Smooth muscle cell (in vitro differentiated cells): ENCODE data around the gene RPS6KA4. TPM values are rescaled to one million over a fixed set of nuclear protein-coding genes. Genes with fewer than 3 reads are reported as not detected.

Source experiments
- DNase-seq: peaks from one replicate; lab custom pipeline; 2025; ENCODE audit not compliant: unreplicated experiment; lab: John Stamatoyannopoulos, UW
- H2AFZ ChIP-seq: fragments of 200-600 bp; sonication (generic); 2 replicates; pipeline ENCODE4 v1.6.0; 2016; ENCODE audit warnings: antibody characterized with exemption, low read depth, mild to moderate bottlenecking
- H3F3A ChIP-seq: fragments of 200-600 bp; sonication (generic); 2 replicates; pipeline ENCODE4 v1.6.0; 2017; ENCODE audit warnings: antibody characterized with exemption, low read depth
- H3K27ac ChIP-seq: fragments of 200-600 bp; sonication (generic); 2 replicates; pipeline ENCODE4 v1.5.1; 2016; ENCODE audit warnings: low read depth, mild to moderate bottlenecking
- H3K27me3 ChIP-seq: fragments of 200-600 bp; sonication (generic); 2 replicates; pipeline ENCODE4 v1.6.1; 2016; ENCODE audit warnings: low read depth, mild to moderate bottlenecking
- H3K36me3 ChIP-seq: fragments of 200-600 bp; sonication (generic); 2 replicates; pipeline ENCODE4 v1.5.1; 2016; ENCODE audit warnings: low read depth
- H3K4me1 ChIP-seq: fragments of 200-600 bp; sonication (generic); 2 replicates; pipeline ENCODE4 v1.5.1; 2016; ENCODE audit warnings: low read depth
- H3K4me2 ChIP-seq: fragments of 200-600 bp; sonication (generic); 2 replicates; pipeline ENCODE4 v1.6.0; 2016; ENCODE audit warnings: mild to moderate bottlenecking
- H3K4me3 ChIP-seq: fragments of 200-600 bp; sonication (generic); 2 replicates; pipeline ENCODE4 v1.5.1; 2016; ENCODE audit warnings: mild to moderate bottlenecking
- H3K79me2 ChIP-seq: fragments of 200-600 bp; sonication (generic); 2 replicates; pipeline ENCODE4 v1.6.0; 2016; ENCODE audit warnings: low read depth, mild to moderate bottlenecking
- H3K9ac ChIP-seq: fragments of 200-600 bp; sonication (generic); 2 replicates; pipeline ENCODE4 v1.6.0; 2016; ENCODE audit warnings: low read depth
- H3K9me3 ChIP-seq: fragments of 200-600 bp; sonication (generic); replicated peaks from 2 replicates; pipeline ENCODE4 v1.5.1; 2016; ENCODE audit warnings: low read depth
- H4K20me1 ChIP-seq: fragments of 200-600 bp; sonication (generic); 2 replicates; pipeline ENCODE4 v1.6.0; 2016; ENCODE audit warnings: low read depth
- WGBS: methylation state at CpG from one replicate; pipeline ENCODE4 v1.1.7; 2016; ENCODE audit warnings: low lambda C conversion rate; 5-methylcytosine and 5-hydroxymethylcytosine counted together
- polyA plus RNA-seq: library from polyadenylated mRNA; unstranded; fragments of >200 nt; fragmentation: Nextera tagmentation; extraction: Ambion mirVana; gene quantifications from 2 replicates; pipeline ENCODE4 v1.2.1, GENCODE V29; 2016
- total RNA-seq: library from RNA; depleted of rRNA; stranded (reverse); fragments of >200 nt; gene quantifications from 2 replicates; pipeline ENCODE4 v1.2.3, GENCODE V29; 2014
- TF ChIP-seq, protein P1 (sequence below): fragments of 200-600 bp; sonication (generic); IDR thresholded peaks from 2 replicates; pipeline ENCODE4 v1.5.1; 2017; ENCODE audit warnings: borderline replicate concordance, mild to moderate bottlenecking, antibody characterized with exemption; ENCODE audit not compliant: insufficient read depth, poor library complexity, severe bottlenecking

RPS6KA4 gene
- total and polyA plus RNA-seq, 2 experiments from 2014 or later, result 21.8 to 40.0 TPM

DNA sequence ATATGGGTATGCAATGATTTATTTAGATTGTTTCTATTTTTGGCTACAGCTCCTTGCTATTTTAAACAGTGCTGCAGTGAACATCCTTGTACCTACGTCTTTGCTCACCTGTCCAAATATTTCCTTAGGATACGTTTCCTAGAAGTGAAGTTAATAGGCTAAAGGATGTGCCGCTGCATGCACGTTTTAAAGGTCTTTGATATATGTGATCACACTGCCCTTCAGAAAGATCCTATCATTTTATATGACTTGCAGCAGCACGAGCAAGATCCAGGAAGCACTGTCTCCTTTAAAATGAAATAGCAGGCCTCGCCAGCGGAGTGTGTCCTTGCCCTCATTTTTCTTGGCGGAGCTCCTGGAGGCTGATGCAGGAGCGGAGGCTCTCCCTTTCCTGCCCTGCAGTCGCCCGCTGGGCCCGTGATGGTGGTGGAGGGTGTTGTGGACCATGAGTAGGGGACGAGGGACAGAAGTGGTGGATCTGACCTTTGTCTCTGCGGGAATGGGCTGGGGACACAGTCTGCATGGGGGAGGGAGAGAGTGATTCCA, 19.4 kb downstream of the RPS6KA4 start:
- TF ChIP-seq, protein P1, sequence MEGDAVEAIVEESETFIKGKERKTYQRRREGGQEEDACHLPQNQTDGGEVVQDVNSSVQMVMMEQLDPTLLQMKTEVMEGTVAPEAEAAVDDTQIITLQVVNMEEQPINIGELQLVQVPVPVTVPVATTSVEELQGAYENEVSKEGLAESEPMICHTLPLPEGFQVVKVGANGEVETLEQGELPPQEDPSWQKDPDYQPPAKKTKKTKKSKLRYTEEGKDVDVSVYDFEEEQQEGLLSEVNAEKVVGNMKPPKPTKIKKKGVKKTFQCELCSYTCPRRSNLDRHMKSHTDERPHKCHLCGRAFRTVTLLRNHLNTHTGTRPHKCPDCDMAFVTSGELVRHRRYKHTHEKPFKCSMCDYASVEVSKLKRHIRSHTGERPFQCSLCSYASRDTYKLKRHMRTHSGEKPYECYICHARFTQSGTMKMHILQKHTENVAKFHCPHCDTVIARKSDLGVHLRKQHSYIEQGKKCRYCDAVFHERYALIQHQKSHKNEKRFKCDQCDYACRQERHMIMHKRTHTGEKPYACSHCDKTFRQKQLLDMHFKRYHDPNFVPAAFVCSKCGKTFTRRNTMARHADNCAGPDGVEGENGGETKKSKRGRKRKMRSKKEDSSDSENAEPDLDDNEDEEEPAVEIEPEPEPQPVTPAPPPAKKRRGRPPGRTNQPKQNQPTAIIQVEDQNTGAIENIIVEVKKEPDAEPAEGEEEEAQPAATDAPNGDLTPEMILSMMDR, result no peak
- Histone ChIP-seq H4K20me1 (no peaks in the 10 kb centered on the region), H3K79me2 (no peaks in the 10 kb centered on the region), H3K4me3 (no peak overlapping the region), H3F3A (no peaks in the 10 kb centered on the region), H3K27ac (no peak overlapping the region), H3K27me3 (no peaks in the 10 kb centered on the region), H3K9me3 (no peaks in the 10 kb centered on the region), H3K4me1 (no peaks in the 10 kb centered on the region), H2AFZ (no peak overlapping the region), H3K4me2 (no peak overlapping the region), H3K36me3 (no peaks in the 10 kb centered on the region), H3K9ac (no peak overlapping the region)
- 92% methylated on average over 14 of the region's 14 CpGs for WGBS
- no peak for DNase-seq

DNA sequence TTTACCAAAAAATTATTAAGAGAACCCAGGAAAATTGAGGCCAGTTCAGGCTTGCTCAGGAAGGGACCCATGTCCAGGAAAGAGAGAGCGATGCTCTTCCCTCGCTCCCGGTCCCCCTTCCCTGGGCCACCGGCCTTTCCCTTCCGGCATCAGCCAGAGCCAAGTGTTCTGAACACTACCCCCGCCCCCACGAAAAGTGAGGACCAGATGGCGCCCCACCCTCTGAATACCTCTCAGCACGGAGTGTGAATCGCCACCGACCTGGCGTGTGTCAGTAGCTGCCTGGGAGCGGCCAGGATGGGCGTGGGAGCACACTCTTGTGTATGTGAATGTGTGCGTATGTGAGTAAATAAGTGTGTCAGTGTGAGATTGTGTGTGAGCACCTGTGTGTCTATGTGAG, 20.2 kb downstream of the RPS6KA4 start:
- Histone ChIP-seq H3K27me3 (no peaks in the 10 kb centered on the region), H3K9ac (no peak overlapping the region), H4K20me1 (no peaks in the 10 kb centered on the region), H3F3A (no peaks in the 10 kb centered on the region), H2AFZ (no peak overlapping the region), H3K4me2 (no peak overlapping the region), H3K4me3 (no peak overlapping the region), H3K9me3 (no peaks in the 10 kb centered on the region), H3K36me3 (no peaks in the 10 kb centered on the region), H3K4me1 (no peaks in the 10 kb centered on the region), H3K79me2 (no peaks in the 10 kb centered on the region), H3K27ac (no peak overlapping the region)
- TF ChIP-seq, protein P1, result no peak
- no peak for DNase-seq
- WGBS, result 95% methylated on average over 15 of the region's 15 CpGs

DNA sequence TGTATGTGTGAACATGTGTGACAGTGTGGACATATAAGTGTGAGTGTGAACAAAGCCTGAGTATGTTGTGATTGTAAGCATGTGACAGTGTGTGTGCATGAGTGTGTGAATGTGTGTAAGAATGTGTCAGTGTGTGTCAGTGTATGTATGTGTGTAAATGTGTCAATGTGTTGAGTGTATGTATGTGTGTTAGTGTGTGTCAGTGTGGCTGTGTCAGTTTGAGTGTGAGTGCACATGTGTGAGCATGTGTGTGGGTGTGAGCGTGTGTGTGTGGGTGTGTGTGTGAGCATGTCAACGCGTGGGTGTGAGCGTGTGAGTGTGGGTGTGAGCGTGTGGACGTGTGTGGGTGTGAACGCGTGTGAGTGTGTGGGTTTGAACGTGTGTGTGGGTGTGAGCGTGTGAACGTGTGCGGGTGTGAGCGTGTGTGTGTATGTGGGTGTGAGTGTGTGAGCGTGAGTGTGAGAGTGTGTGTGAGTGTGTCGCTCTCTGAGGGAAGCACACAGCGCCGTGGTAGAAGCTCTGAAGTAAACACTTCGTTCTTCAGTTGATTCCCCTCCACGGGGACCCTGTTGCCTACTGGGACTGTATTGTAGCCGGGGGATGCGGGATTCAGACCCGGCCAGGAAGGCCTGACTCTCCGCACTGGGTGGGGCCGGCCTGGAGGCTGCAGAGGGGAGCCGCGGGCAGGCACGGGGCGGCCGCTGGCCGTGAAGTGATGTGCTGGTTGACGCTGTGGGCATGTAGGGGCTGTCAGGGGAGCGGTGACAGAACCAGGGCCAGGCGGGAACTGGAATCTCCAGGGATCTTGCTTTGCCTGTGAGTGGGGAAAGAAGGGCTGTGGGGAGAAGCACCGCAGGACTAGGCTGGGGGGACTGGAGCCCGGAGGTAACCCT, 21.1 kb downstream of the RPS6KA4 start:
- Histone ChIP-seq H3K4me1 (no peaks in the 10 kb centered on the region), H2AFZ (no peak overlapping the region), H3K4me2 (no peak overlapping the region)

More for the DNA sequence above, 21.1 kb downstream of the RPS6KA4 start:
- no peaks in the 10 kb centered on the region for H3K79me2 ChIP-seq
- DNase-seq, result no peak
- no peak overlapping the region for H3K27ac ChIP-seq
- H3K36me3 ChIP-seq, result no peaks in the 10 kb centered on the region
- H3K27me3 ChIP-seq, result no peaks in the 10 kb centered on the region
- no peaks in the 10 kb centered on the region for H3K9me3 ChIP-seq
- H3K4me3 ChIP-seq, result no peak overlapping the region
- WGBS, result 92% methylated on average over 30 of the region's 35 CpGs
- H3K9ac ChIP-seq, result no peak overlapping the region
- TF ChIP-seq, protein P1, result no peak
- H4K20me1 ChIP-seq, result no peaks in the 10 kb centered on the region
- no peaks in the 10 kb centered on the region for H3F3A ChIP-seq
